HepG2 (cell line): Measurements from ENCODE around the gene UCN.

Experiments
- CREB3 ChIP-seq: sonication (generic); formaldehyde crosslinking; IDR thresholded peaks from 2 replicates; pipeline ENCODE4 v1.5.0; 2020; ENCODE audit warnings: missing genetic modification reagents
- CTCF ChIP-seq: sonication (generic); formaldehyde crosslinking; IDR thresholded peaks from 2 replicates; pipeline ENCODE4 v1.5.0; 2020; ENCODE audit warnings: mild to moderate bottlenecking, missing genetic modification reagents, moderate library complexity
- ETS1 ChIP-seq: sonication (generic); formaldehyde crosslinking; IDR thresholded peaks from 2 replicates; pipeline ENCODE4 v1.4.0; 2020; ENCODE audit warnings: missing genetic modification reagents
- POLR2A ChIP-seq, 2 experiments: IDR thresholded peaks; 2 replicates each; pipeline ENCODE4 v1.6.1; 2011; ENCODE audit warnings: low read depth in 2 of 2, low read length in 2 of 2, mild to moderate bottlenecking in 1 of 2, moderate library complexity in 1 of 2; ENCODE audit not compliant: insufficient read depth in 1 of 2
- RXRA ChIP-seq: sonication (generic); formaldehyde crosslinking; IDR thresholded peaks from 2 replicates; pipeline ENCODE4 v1.5.1; 2020; ENCODE audit warnings: missing genetic modification reagents
- SRF ChIP-seq: IDR thresholded peaks from 2 replicates; pipeline ENCODE4 v1.6.1; 2011; ENCODE audit warnings: mild to moderate bottlenecking, low read depth, low read length, moderate library complexity
- ZC3H4 ChIP-seq: sonication (generic); formaldehyde crosslinking; IDR thresholded peaks from 2 replicates; pipeline ENCODE4 v1.4.0; 2020; ENCODE audit warnings: missing genetic modification reagents, borderline replicate concordance
- ZNF18 ChIP-seq: sonication (generic); formaldehyde crosslinking; IDR thresholded peaks from 2 replicates; pipeline ENCODE4 v1.8.0; 2022; ENCODE audit warnings: mild to moderate bottlenecking, missing genetic modification reagents; ENCODE audit not compliant: insufficient replicate concordance
- ZNF24 ChIP-seq: fragments of 450-650 bp; IDR thresholded peaks from 2 replicates; pipeline ENCODE4 v1.6.1; 2017; ENCODE audit warnings: antibody characterized with exemption, mild to moderate bottlenecking
- ZNF3 ChIP-seq: IDR thresholded peaks from 2 replicates; pipeline ENCODE4 v1.7.0; 2017; ENCODE audit warnings: inconsistent platforms
- TF ChIP-seq, protein P1 (sequence below): IDR thresholded peaks from 2 replicates; pipeline ENCODE4 v1.6.1; 2016
- TF ChIP-seq, protein P2 (sequence below): sonication (generic); formaldehyde crosslinking; IDR thresholded peaks from 2 replicates; pipeline ENCODE4 v1.9.0; 2021; ENCODE audit warnings: missing genetic modification reagents, borderline replicate concordance

DNA sequence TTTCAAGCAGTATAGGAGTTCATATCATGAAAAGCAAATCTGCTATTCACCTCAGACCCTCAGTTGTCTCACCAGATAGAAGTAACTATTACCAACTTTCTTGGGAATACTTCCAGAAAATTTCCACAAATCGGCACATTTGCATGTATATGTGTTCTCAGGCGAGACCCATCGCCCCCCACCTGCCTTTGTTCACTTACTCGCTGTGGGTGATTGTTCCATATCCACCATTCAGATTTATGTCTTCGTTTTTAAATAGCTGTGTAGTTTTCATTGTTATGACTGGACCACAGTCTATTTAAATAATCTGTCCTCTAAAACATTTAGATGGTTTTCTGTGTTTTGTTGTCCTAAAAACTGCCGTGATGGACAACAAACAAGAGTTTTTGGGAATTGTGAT is 22.8 kb downstream of the UCN start:
- TF ChIP-seq, protein P1, sequence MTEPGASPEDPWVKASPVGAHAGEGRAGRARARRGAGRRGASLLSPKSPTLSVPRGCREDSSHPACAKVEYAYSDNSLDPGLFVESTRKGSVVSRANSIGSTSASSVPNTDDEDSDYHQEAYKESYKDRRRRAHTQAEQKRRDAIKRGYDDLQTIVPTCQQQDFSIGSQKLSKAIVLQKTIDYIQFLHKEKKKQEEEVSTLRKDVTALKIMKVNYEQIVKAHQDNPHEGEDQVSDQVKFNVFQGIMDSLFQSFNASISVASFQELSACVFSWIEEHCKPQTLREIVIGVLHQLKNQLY = no peak
- TF ChIP-seq ZNF3 (no peak), CREB3 (CRISPR knock-in tag) (no peak), CTCF (CRISPR knock-in tag) (no peak), RXRA (CRISPR knock-in tag) (no peak), POLR2A (IDR thresholded peaks at IDR 0.05; ENCODE audit: insufficient read depth in 1 of 2, low read depth in 2 of 2, low read length in 2 of 2) (no peak), ZNF18 (no peak), ZNF24 (no peak), ZC3H4 (no peak), SRF (no peak), ETS1 (no peak)
- TF ChIP-seq, protein P2, sequence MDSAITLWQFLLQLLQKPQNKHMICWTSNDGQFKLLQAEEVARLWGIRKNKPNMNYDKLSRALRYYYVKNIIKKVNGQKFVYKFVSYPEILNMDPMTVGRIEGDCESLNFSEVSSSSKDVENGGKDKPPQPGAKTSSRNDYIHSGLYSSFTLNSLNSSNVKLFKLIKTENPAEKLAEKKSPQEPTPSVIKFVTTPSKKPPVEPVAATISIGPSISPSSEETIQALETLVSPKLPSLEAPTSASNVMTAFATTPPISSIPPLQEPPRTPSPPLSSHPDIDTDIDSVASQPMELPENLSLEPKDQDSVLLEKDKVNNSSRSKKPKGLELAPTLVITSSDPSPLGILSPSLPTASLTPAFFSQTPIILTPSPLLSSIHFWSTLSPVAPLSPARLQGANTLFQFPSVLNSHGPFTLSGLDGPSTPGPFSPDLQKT (CRISPR knock-in tag) = no peak
